Motor neuron (in vitro differentiated cells): ENCODE data around the gene LRMDA. TPM values are rescaled to one million over a fixed set of nuclear protein-coding genes. Genes with fewer than 3 reads are reported as not detected.
A peak's percentile ranks its signal among the peaks of the same experiment; 100 is the strongest.

Experiments
- ATAC-seq, 8 experiments: fragments of 200-7000 bp; cut with Tn5 transposase; replicated peaks in 6 of 8; 2 replicates each; pipeline ENCODE4 v1.8.0; 2021; ENCODE audit warnings: mild to moderate bottlenecking in 8 of 8, moderate library complexity in 8 of 8
- H3K27ac ChIP-seq, 2 donors: fragments of 250-450 bp; sonication (Bioruptor Pico); 2 replicates each; pipeline ENCODE4 v1.9.0; 2021; ENCODE audit warnings: antibody characterized with exemption in 2 of 2, mild to moderate bottlenecking in 2 of 2, moderate library complexity in 1 of 2
- H3K4me1 ChIP-seq, 2 donors: fragments of 250-450 bp; sonication (Bioruptor Pico); replicated peaks in 1 of 2; 2 replicates each; pipeline ENCODE4 v1.6.1; 2021; ENCODE audit warnings: antibody characterized with exemption in 2 of 2, mild to moderate bottlenecking in 2 of 2, moderate library complexity in 1 of 2
- H3K4me3 ChIP-seq, 5 donors: fragments of 250-450 bp; sonication (Bioruptor Pico); 2 replicates each; pipeline ENCODE4 v1.9.0; 2021; ENCODE audit warnings: antibody characterized with exemption in 5 of 5, mild to moderate bottlenecking in 5 of 5, moderate library complexity in 4 of 5
- WGBS, 10 experiments: fragments of 450-650 bp; shearing (Covaris generic); methylation state at CpG; one replicate each; pipeline ENCODE4 v1.0.0; 2022; 5-methylcytosine and 5-hydroxymethylcytosine counted together
- in situ Hi-C, 9 experiments: fragments of 400-800 bp; cut with MboI; loops; one replicate each; pipeline ENCODE4 v1.15.0; 2021; ENCODE audit warnings: low sequenced_read_pairs in 9 of 9, low pct_unique_long_range_greater_than_20kb in 2 of 9; ENCODE audit not compliant: unreplicated experiment in 9 of 9
- total RNA-seq, 8 experiments: library from RNA; unstranded; fragments of 300-600 nt; gene quantifications; 2 replicates each; pipeline versions ENCODE4 v1.2.3 to v1.2.4, GENCODE V29; 2022

Gene LRMDA
- total RNA-seq, 8 experiments from 2014 or later, result 0.85 to 5.4 (median 2.2) TPM; not detected in 1

GRCh38 chr10:76175533-76176165 is 744.2 kb downstream of the LRMDA start:
- no peak for ATAC-seq
- WGBS, 10 experiments, result 70 to 100% (median 91%) methylated on average over 1 to 7 of the region's 9 CpGs; no CpG with 5 or more reads in 2 of the 10 experiments
- in situ Hi-C loops, result no loop called here
- H3K4me3 ChIP-seq, result no peak overlapping the region
- no peak overlapping the region for H3K27ac ChIP-seq
- H3K4me1 ChIP-seq, result peaks cover 0 to 3% of the 10 kb centered on the region in 2 donors

- in situ Hi-C loops, result no loop called here
Observed at GRCh38 chr10:76176166-76176550, 744.7 kb downstream of the LRMDA start.

GRCh38 chr10:76177936-76178335 is 746.5 kb downstream of the LRMDA start:
- in situ Hi-C loops, result no loop called here
- Histone ChIP-seq H3K4me3 (no peak overlapping the region), H3K27ac (no peak overlapping the region), H3K4me1 (peaks cover 0 to 3% of the 10 kb centered on the region in 2 donors)
- peak in 3 of 8 experiments; percentile 22 to 41 (median 37) for ATAC-seq
- WGBS, 10 experiments, result 54 to 100% (median 88%) methylated on average over 1 to 2 of the region's 2 CpGs; no CpG with 5 or more reads in 2 of the 10 experiments

More at GRCh38 chr10:76176166-76176550, 744.7 kb downstream of the LRMDA start:
- peaks cover 0 to 3% of the 10 kb centered on the region in 2 donors for H3K4me1 ChIP-seq
- no peak overlapping the region for H3K4me3 ChIP-seq
- no peak overlapping the region for H3K27ac ChIP-seq
- ATAC-seq, result no peak
- WGBS, 10 experiments, result 69 to 100% (median 95%) methylated on average over 1 to 9 of the region's 9 CpGs; no CpG with 5 or more reads in 4 of the 10 experiments

- peak in 2 of 8 experiments; percentile 49 to 54 for ATAC-seq
- Histone ChIP-seq H3K4me1 (peaks cover 0 to 3% of the 10 kb centered on the region in 2 donors), H3K27ac (no peak overlapping the region), H3K4me3 (no peak overlapping the region)
- WGBS, 10 experiments, result 0 to 94% (median 84%) methylated on average over 3 of the region's 4 CpGs; no CpG with 5 or more reads in 5 of the 10 experiments
- in situ Hi-C loops, result no loop called here
Observed at GRCh38 chr10:76178532-76179292, 747.3 kb downstream of the LRMDA start.

- Histone ChIP-seq H3K4me1 (peaks cover 0 to 3% of the 10 kb centered on the region in 2 donors), H3K4me3 (no peak overlapping the region), H3K27ac (no peak overlapping the region)
- ATAC-seq, result no peak
- in situ Hi-C loops, result no loop called here
- WGBS, 10 experiments, result 68 to 100% (median 98%) methylated on average over 1 to 5 of the region's 5 CpGs
Observed at GRCh38 chr10:76179806-76180205, 748.4 kb downstream of the LRMDA start.

- no peak for ATAC-seq
- in situ Hi-C loops, result no loop called here
- WGBS, 10 experiments, result 58 to 96% (median 88%) methylated on average over 2 to 5 of the region's 5 CpGs; no CpG with 5 or more reads in 1 of the 10 experiments
- Histone ChIP-seq H3K4me3 (no peak overlapping the region), H3K27ac (no peak overlapping the region), H3K4me1 (peaks cover 0 to 3% of the 10 kb centered on the region in 2 donors)
Observed at GRCh38 chr10:76184647-76185046, 753.2 kb downstream of the LRMDA start.

- no peak overlapping the region for H3K4me3 ChIP-seq
- WGBS, 10 experiments, result 20 to 100% (median 84%) methylated on average over 1 to 10 of the region's 10 CpGs
- ATAC-seq, result no peak
- in situ Hi-C loops, result no loop called here
- H3K4me1 ChIP-seq, result peaks cover 5 to 8% of the 10 kb centered on the region in 2 donors
- no peak overlapping the region for H3K27ac ChIP-seq
Observed at GRCh38 chr10:76185471-76186301, 754.3 kb downstream of the LRMDA start.

- 80 to 100% (median 87%) methylated on average over 1 to 3 of the region's 3 CpGs; no CpG with 5 or more reads in 2 of the 10 experiments for WGBS, 10 experiments
- Histone ChIP-seq H3K27ac (no peak overlapping the region), H3K4me3 (no peak overlapping the region), H3K4me1 (peaks cover 16 to 20% of the 10 kb centered on the region in 2 donors)
- in situ Hi-C loops, result no loop called here
- ATAC-seq, result no peak
Observed at GRCh38 chr10:76188216-76188615, 756.8 kb downstream of the LRMDA start.

GRCh38 chr10:76190634-76191270 is 759.3 kb downstream of the LRMDA start:
- in situ Hi-C loops, result no loop called here
- no peak overlapping the region for H3K4me3 ChIP-seq
- H3K27ac ChIP-seq, result no peak overlapping the region
- 24 to 100% (median 52%) methylated on average over 1 to 6 of the region's 8 CpGs; no CpG with 5 or more reads in 1 of the 10 experiments for WGBS, 10 experiments
- ATAC-seq, result peak in 5 of 8 experiments; percentile 31 to 90 (median 43)
- H3K4me1 ChIP-seq, result peaks cover 20% of the 10 kb centered on the region in 2 donors

- in situ Hi-C loops, result no loop called here
- ATAC-seq, result peak in 1 of 8 experiments; percentile 37
- H3K4me1 ChIP-seq, result peaks cover 20 to 26% of the 10 kb centered on the region in 2 donors
- no peak overlapping the region for H3K4me3 ChIP-seq
- no peak overlapping the region for H3K27ac ChIP-seq
- 40 to 100% (median 79%) methylated on average over 1 of the region's 1 CpG; no CpG with 5 or more reads in 4 of the 10 experiments for WGBS, 10 experiments
Observed at GRCh38 chr10:76191336-76191735, 759.9 kb downstream of the LRMDA start.

- no peak overlapping the region for H3K4me3 ChIP-seq
- peaks cover 20 to 32% of the 10 kb centered on the region in 2 donors for H3K4me1 ChIP-seq
- ATAC-seq, result no peak
- H3K27ac ChIP-seq, result no peak overlapping the region
- 80 to 100% (median 100%) methylated on average over 1 to 2 of the region's 2 CpGs; no CpG with 5 or more reads in 3 of the 10 experiments for WGBS, 10 experiments
- in situ Hi-C loops, result no loop called here
Observed at GRCh38 chr10:76192151-76192550, 760.7 kb downstream of the LRMDA start.

GRCh38 chr10:76192694-76193320 is 761.4 kb downstream of the LRMDA start:
- in situ Hi-C loops, result no loop called here
- Histone ChIP-seq H3K27ac (no peak overlapping the region), H3K4me1 (peaks cover 20 to 30% of the 10 kb centered on the region in 2 donors), H3K4me3 (no peak overlapping the region)
- ATAC-seq, result no peak
- 80 to 96% (median 87%) methylated on average over 3 to 7 of the region's 7 CpGs for WGBS, 10 experiments
